Peyer's patch (tissue), 4 donors: ENCODE data around the gene UNC5B.

Source experiments
- POLR2A ChIP-seq, 2 donors: fragments of 450-650 bp; IDR thresholded peaks; one replicate each; pipeline ENCODE4 v1.5.1; 2017; ENCODE audit warnings: antibody characterized with exemption in 2 of 2, mild to moderate bottlenecking in 2 of 2, moderate library complexity in 2 of 2
- TF ChIP-seq, protein P1 (sequence below), 6 experiments: fragments of 450-650 bp in 4 of 6; fragments of 200-600 bp in 2 of 6; sonication (generic) in 1 of 6; IDR thresholded peaks; one replicate each; pipeline ENCODE4 v1.5.1; 2017 to 2019; ENCODE audit warnings: antibody characterized with exemption in 6 of 6, mild to moderate bottlenecking in 3 of 6, moderate library complexity in 1 of 6

DNA sequence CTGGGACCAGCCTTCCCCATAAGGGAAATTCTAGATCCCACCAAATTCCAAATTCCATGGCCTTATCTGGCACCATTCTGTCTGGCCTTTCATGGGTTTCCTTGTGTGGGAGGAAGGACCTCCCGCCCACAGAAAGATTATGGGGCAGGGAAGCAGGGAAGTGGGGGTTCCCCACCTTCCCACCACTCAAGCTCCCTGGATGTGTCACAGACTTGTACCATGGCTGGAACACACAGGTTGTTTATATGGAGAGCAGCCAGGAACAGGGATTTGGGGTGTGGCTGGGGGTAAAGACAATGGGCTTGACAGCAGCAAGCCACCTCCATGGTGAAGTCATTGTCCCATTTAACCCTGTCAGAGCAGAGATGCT is 18.3 kb downstream of the UNC5B start:
- TF ChIP-seq POLR2A (IDR thresholded peaks at IDR 0.05): no peak
- TF ChIP-seq, protein P1, sequence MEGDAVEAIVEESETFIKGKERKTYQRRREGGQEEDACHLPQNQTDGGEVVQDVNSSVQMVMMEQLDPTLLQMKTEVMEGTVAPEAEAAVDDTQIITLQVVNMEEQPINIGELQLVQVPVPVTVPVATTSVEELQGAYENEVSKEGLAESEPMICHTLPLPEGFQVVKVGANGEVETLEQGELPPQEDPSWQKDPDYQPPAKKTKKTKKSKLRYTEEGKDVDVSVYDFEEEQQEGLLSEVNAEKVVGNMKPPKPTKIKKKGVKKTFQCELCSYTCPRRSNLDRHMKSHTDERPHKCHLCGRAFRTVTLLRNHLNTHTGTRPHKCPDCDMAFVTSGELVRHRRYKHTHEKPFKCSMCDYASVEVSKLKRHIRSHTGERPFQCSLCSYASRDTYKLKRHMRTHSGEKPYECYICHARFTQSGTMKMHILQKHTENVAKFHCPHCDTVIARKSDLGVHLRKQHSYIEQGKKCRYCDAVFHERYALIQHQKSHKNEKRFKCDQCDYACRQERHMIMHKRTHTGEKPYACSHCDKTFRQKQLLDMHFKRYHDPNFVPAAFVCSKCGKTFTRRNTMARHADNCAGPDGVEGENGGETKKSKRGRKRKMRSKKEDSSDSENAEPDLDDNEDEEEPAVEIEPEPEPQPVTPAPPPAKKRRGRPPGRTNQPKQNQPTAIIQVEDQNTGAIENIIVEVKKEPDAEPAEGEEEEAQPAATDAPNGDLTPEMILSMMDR (IDR thresholded peaks at IDR 0.05): no peak
